HG03066 (cell line): ENCODE results near the gene C1orf116.
A peak's percentile ranks its signal among the peaks of the same experiment; 100 is the strongest.

Experiments used
- ATAC-seq: cut with Tn5 transposase; IDR thresholded peaks from one replicate; pipeline ENCODE4 v1.9.1; 2021; ENCODE audit warnings: low read depth; ENCODE audit not compliant: unreplicated experiment

C1orf116 gene

DNA sequence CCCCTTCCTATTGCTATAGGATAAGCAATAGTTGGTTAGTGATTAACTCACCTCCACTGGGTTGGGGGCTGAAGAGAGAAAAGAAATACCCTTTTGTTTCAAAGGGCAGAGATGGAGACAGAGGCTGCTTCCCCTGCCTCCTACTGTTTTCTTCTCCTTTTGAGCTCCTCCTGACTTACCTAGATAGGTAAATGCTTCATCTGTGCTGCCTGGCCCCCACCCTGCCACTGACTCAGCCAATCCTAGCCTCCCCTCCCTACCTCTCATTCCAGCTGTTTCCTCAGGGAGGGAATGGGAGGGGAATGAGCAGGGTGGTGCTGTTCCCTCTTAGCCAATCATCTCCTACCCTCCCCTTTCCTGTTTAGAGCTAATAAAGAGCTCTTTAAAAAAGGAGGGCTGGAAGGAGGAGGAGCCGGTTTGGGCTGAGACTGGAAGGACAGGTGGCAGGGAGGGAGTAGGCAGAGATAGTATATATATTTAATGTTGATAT, at the start of gene C1orf116:
C1orf116 (minus strand) TSS at position 229 of the 490 bp plus-strand sequence. CDS start 5,158 bp downstream, outside the sequence.
- ATAC-seq: no peak

GRCh38 chr1:207081806-207082205, 49.2 kb upstream of the C1orf116 start:
- ATAC-seq: no peak

- ATAC-seq: no peak
Observed at GRCh38 chr1:207081088-207081487, 48.5 kb upstream of the C1orf116 start.

GRCh38 chr1:207079706-207080241, 47.2 kb upstream of the C1orf116 start:
- no peak for ATAC-seq

- ATAC-seq: no peak
Observed at GRCh38 chr1:207078578-207079132, 46.1 kb upstream of the C1orf116 start.

GRCh38 chr1:207077470-207078377, 45.2 kb upstream of the C1orf116 start:
- no peak for ATAC-seq

- ATAC-seq: no peak
Observed at GRCh38 chr1:207077012-207077411, 44.5 kb upstream of the C1orf116 start.

GRCh38 chr1:207076181-207076955, 43.8 kb upstream of the C1orf116 start:
- ATAC-seq: no peak

GRCh38 chr1:207073906-207074820, 41.6 kb upstream of the C1orf116 start:
- ATAC-seq: no peak

GRCh38 chr1:207072233-207072632, 39.7 kb upstream of the C1orf116 start:
- no peak for ATAC-seq

GRCh38 chr1:207071426-207071825, 38.9 kb upstream of the C1orf116 start:
- ATAC-seq: no peak

- no peak for ATAC-seq
Observed at GRCh38 chr1:207070811-207071210, 38.3 kb upstream of the C1orf116 start.

GRCh38 chr1:207069858-207070506, 37.4 kb upstream of the C1orf116 start:
- ATAC-seq: peak; percentile 62

DNA sequence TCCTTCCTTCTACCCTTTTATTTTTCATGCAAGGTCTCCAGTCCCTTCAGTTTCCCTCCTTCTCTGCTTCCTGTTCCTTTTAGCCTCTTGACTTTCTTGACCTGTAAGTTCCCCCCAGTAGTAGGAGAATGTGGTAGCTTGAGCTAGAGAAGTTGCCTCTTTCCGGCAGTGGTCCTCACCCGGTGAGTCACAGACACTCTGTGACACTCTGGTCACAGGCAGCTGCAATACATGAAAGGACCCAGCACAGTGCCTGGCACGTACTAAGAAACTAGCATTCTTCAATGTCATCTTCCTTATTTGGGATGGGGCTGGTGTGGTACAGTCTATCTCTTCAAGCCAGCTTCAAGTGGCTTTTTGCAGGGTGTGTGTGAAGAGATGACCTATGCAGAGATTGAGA, 36.5 kb upstream of the C1orf116 start:
- no peak for ATAC-seq

- ATAC-seq: no peak
Observed at GRCh38 chr1:207067665-207068064, 35.1 kb upstream of the C1orf116 start.

DNA sequence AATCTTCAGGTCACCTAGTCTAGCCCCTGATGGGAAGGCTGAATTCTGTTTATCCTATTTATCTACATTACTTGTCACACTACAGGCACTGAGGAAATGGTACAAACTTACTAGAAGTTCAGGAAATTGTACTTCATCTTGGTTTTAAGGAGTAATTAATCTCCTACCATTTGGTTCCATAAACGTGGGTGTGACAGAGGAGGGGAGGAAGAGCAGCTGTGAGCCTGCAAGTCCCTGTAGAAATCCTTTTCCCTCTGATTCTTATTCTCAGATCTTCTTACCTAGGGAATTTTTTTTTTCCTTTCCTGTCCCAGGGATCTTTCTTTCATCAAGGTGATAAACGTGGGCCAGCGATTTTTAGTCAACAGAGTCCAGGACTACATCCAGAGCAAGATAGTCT, 34.6 kb upstream of the C1orf116 start:
- ATAC-seq: no peak

DNA sequence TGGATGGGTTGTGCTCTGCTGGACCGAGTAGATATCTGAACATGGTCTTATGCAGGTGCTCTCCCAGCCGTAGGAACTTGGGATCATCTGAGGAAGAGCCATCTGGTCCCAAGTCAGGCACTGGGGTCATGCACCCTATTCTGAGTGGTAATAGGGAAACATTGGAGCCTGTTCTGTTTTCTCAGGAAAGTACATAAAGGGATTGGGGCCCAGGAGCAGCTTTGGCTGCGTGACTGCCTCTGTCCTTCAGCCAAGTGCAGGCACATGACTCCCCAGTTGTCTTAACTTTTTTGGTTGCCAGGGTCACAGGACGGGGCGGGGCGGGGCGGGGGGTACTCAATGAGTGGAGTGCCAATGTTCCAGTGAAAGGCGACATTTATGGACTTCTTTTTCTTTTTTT, 32.0 kb upstream of the C1orf116 start:
- no peak for ATAC-seq

DNA sequence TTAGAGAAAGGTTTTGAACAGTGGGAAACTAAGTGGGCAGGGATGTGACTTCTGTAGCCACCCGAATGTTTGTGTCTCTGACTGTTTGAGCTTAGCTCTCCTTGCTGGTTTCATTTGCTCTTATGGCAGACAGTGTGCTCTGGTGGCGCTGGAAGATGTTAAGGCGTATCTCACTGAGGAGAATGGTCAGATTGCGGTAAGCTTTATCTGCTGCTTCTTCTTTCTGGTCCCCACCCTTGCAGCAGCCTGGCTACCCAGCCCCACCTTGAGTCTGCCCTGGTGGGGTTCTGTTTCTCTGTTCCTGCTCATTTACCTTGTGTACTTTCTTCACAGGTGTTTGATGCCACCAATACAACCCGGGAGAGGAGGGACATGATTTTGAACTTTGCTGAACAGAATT, 30.5 kb upstream of the C1orf116 start:
- no peak for ATAC-seq

GRCh38 chr1:207062058-207062457, 29.5 kb upstream of the C1orf116 start:
- no peak for ATAC-seq
